ENCODE results near the gene CAMK2B.

Gene CAMK2B

GRCh38 chr7:44216019-44216418 is 109.4 kb downstream of the CAMK2B start:
- Histone ChIP-seq H3K36me3 (replicated peaks) (peaks cover 30% of the 10 kb centered on the region), H3K4me3 (ENCODE audit: low read depth, low read length) (no peak overlapping the region), H3K27ac (no peak overlapping the region), H3K27me3 (replicated peaks) (no peaks in the 10 kb centered on the region)
- TF ChIP-seq CTCF (IDR thresholded peaks at IDR 0.05; ENCODE audit: low read depth, low read length, missing control alignments) = no peak
- in situ Hi-C loops (cut with HindIII; ENCODE audit: low pct_ligation_motif_present, low sequenced_read_pairs) = no loop called here
- no peak for DNase-seq

GRCh38 chr7:44215531-44215930 is 109.9 kb downstream of the CAMK2B start:
- Histone ChIP-seq H3K4me3 (ENCODE audit: low read depth, low read length) (no peak overlapping the region), H3K27ac (no peak overlapping the region), H3K27me3 (replicated peaks) (no peaks in the 10 kb centered on the region), H3K36me3 (replicated peaks) (peaks cover 35% of the 10 kb centered on the region)
- DNase-seq = no peak
- in situ Hi-C loops (cut with HindIII; ENCODE audit: low pct_ligation_motif_present, low sequenced_read_pairs) = no loop called here
- no peak for TF ChIP-seq CTCF (IDR thresholded peaks at IDR 0.05; ENCODE audit: low read depth, low read length, missing control alignments)

GRCh38 chr7:44213877-44214388 is 111.5 kb downstream of the CAMK2B start:
- in situ Hi-C loops (cut with HindIII; ENCODE audit: low pct_ligation_motif_present, low sequenced_read_pairs) = no loop called here
- Histone ChIP-seq H3K27ac (no peak overlapping the region), H3K27me3 (replicated peaks) (no peaks in the 10 kb centered on the region), H3K4me3 (ENCODE audit: low read depth, low read length) (no peak overlapping the region), H3K36me3 (replicated peaks) (peaks cover 50% of the 10 kb centered on the region)
- TF ChIP-seq CTCF (IDR thresholded peaks at IDR 0.05; ENCODE audit: low read depth, low read length, missing control alignments) = no peak
- DNase-seq = no peak

- TF ChIP-seq CTCF (IDR thresholded peaks at IDR 0.05; ENCODE audit: low read depth, low read length, missing control alignments) = no peak
- H3K27me3 ChIP-seq (replicated peaks) = no peaks in the 10 kb centered on the region
- peaks cover 54% of the 10 kb centered on the region for H3K36me3 ChIP-seq (replicated peaks)
- in situ Hi-C loops (cut with HindIII; ENCODE audit: low pct_ligation_motif_present, low sequenced_read_pairs) = no loop called here
- H3K4me3 ChIP-seq (ENCODE audit: low read depth, low read length) = no peak overlapping the region
- DNase-seq = no peak
- H3K27ac ChIP-seq = no peak overlapping the region
Measured at GRCh38 chr7:44213206-44213876, 112.1 kb downstream of the CAMK2B start.

- DNase-seq = no peak
- Histone ChIP-seq H3K27me3 (replicated peaks) (no peaks in the 10 kb centered on the region), H3K36me3 (replicated peaks) (peaks cover 59% of the 10 kb centered on the region), H3K27ac (no peak overlapping the region), H3K4me3 (ENCODE audit: low read depth, low read length) (no peak overlapping the region)
- no peak for TF ChIP-seq CTCF (IDR thresholded peaks at IDR 0.05; ENCODE audit: low read depth, low read length, missing control alignments)
- in situ Hi-C loops (cut with HindIII; ENCODE audit: low pct_ligation_motif_present, low sequenced_read_pairs) = no loop called here
Measured at GRCh38 chr7:44212581-44213184, 112.7 kb downstream of the CAMK2B start.

Data from brain microvascular endothelial cell (primary cell).